GM18868 (cell line): ENCODE results near the gene FRRS1.
"Not testable (repeated sequence)": the region's sequence is repeated elsewhere in the genome, so short reads cannot be mapped to it uniquely, and the experiment has no call there.

Experiments used
- ATAC-seq: cut with Tn5 transposase; IDR thresholded peaks from one replicate; pipeline ENCODE4 v1.9.1; 2021; ENCODE audit warnings: mild to moderate bottlenecking, moderate library complexity; ENCODE audit not compliant: unreplicated experiment

FRRS1 gene

DNA sequence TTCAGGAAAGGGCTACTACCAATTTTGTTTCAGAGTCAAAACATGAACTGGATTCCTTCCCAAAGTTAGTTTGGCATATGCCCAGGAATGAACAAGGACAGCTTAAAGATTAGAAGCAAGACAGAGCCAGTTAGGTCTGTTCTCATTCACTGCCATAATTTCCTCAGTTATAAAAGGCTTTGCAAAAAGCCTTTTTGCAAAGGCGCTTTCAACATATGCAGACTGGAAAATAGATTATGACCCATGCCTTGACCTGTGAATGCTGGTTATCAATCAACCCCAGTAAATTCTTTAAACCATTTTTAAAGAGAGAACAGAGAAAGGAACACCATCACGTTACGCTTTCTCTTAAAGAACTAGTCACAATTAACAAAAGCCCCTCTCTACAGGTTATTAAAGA lies 1.7 kb upstream of the FRRS1 start:
- no peak for ATAC-seq

DNA sequence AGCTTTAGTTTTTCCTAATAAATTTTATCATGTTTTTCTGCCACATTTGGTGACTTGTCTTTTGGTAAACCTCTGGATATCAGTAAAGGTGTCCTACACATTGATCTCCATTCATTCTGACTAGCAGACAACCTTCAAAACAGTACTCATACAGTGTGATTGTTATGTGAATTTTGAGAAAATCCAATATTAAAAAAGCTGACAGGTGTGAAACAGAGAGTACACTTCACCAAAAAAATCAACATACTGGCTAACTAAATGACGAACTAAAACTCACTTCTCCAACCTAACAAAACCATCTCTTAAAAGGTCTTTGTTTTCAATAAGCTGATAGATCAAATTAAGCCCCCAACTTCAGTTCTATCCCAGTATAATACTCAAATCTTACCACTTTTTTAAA lies 1.5 kb downstream of the FRRS1 start:
- ATAC-seq = no peak

DNA sequence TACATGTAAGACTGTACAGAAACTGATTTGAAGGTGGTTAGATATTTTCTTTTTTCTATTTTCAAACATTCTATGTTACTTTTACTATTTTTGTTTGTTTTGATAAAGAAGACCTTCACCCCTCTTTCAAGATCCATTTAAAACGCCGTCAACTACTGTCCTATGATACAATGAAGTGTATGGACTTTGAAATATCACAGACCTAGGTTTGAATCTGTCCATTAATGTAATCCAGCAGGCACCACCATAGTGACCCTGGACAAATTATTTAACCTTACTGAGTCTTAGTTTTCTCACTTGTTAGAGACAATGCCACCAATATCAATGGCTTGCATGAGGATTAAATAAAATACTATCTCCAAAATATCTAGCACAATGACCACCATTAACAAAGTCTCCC lies 2.0 kb downstream of the FRRS1 start:
- no peak for ATAC-seq

DNA sequence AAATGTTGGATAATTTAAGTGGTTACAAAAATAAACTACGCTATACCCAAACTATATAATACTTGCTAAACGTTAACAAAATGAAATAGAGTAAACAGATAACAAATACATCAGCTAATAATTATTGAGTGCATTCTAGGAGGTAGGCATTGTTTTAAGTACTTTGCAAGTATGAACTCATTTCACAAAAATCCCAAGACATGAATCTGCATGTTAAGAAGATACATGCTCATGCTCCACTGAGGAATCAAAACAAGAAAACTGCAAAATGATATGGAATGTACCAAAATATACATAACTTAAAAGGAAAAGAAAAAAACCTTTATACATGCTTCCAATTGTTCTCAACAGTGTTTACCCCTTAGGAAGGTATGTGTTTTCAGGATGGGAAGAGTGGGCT lies 2.5 kb downstream of the FRRS1 start:
- ATAC-seq = no peak

DNA sequence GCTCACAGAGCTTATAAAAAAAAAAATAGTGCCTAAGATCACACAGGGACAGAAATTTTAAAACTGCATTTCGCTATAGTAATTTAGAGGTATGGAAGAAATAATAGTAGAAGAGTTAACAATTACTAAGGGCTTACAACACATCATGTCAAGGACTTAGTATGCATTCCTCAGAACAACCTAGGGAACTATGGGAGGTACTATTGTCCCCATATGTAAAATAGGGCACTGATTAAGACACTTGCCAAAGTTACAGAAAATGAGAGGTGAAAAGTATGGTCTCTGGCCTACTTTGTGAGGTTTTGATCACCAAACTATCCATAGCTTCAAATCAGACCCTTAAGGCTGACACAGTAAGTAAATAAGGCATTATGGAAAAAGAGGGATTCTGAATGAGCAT lies 4.7 kb downstream of the FRRS1 start:
- no peak for ATAC-seq

DNA sequence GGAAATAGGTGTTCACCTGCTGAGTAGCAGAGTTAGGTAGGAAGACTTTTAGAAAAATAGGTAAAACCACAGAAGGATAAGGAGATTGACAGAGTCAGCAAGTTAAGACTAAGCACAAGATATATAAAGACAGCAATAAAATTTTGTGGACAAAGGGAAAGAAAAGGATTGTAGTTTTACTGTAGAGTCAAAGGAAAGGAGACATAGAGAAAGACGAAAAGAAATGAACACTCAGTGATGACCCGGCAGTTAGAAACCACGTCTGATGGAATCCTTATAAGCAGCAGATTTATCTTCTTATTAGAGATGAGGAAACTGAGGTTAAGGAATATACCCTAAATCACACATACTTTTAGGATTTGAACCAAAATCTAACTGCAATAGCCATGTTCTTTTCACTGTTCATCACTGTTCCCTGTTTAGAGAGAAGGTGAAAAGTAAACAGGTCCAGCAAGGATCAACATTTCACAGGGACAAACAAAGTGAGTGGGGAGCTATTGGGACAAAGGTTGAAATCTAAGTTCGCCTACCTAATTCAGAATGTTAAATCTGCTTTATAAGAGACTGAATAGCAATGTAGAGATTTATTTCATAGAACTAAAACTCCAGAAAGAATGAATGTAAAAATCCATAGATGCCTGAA lies 6.8 kb downstream of the FRRS1 start:
- ATAC-seq = no peak

DNA sequence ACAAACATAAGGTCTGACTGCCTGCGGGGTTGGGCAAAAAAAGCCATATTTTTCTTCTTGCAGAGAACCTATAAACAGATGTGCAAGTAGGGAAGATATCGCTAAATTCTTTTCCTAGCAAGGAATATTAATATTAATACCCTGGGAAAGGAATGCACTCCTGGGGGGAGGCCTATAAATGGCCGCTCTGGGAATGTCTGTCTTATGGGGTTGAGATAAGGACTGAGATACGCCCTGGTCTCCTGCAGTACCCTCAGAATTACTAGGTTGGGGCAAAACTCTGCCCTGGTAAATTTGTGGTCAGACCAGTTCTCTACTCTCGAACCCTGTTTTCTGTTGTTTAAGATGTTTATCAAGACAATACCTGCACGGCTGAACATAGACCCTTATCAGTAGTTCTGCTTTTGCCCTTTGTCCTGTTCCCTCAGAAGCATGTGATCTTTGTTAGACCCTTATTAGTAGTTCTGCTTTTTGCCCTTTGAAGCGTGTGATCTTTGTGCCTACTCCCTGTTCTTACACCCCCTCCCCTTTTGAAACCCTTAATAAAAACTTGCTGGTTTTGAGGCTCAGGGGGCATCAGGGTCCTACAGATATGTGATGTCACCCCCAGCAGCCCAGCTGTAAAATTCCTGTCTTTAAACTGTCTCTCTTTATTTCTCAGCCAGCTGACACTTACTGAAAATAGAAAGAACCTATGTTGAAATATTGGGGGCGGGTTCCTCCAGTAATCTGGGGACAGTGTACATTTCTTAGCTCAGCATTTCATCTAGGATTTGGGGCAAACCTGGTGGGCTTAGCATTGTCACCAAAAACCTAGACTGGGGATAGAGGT lies 7.5 kb downstream of the FRRS1 start:
- ATAC-seq = not testable (repeated sequence)

DNA sequence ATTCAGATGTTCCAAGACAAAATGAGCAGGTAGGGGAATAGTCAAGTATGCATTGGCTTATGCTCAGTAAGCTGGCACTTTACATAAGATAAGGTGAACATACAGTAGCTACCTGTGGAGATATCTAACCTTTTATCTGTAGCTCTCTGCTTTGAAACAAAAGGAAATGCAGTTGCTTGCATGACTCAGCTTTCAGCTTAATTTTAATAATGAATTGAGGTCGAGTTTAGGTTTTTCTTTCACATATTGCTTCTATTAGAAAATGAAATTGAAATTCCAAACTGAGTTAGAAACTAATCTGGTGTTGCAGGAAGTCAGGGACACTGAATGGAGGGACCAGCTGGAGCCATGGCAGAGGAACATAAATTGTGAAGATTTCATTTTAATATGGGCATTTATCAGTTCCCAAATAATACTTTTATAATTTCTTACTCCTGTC lies 8.3 kb downstream of the FRRS1 start:
- peak; percentile 68 for ATAC-seq

DNA sequence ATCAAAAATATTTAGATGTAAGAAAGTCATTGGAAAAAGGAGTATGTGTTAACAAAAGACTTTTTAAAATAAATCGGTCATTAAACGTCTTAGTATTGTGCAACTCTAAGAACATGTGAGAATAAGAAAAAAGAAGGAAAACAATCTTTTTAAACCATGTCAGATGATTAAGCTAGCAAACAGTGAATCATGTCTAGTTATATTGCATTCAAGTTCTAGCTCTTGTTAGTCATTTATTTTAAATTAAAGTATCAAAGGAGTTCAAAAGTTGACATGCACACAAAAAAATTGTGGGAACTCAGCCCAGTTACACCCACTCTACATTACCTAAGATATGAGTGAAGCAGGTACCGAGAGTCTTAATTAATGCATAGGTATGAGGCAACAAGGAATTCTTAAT lies 9.8 kb downstream of the FRRS1 start:
- ATAC-seq = no peak

DNA sequence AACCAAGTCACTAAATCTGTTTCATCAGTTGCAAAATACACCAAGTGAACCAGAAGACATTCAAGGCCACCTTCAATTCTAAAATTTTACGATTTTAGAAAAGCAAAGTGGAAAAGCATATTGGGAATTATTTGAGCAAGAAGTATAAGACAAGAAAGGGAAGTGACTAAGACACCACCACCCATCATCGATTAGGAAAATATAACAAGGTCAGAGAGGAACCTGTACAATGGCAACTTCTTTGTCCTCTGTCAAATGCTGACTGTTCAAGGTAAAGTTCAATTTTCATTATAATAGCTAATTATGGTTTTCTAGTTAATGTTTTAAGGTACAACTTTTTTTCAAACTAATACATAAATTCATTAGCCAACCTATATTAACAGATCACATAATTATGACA lies 10.8 kb downstream of the FRRS1 start:
- no peak for ATAC-seq

DNA sequence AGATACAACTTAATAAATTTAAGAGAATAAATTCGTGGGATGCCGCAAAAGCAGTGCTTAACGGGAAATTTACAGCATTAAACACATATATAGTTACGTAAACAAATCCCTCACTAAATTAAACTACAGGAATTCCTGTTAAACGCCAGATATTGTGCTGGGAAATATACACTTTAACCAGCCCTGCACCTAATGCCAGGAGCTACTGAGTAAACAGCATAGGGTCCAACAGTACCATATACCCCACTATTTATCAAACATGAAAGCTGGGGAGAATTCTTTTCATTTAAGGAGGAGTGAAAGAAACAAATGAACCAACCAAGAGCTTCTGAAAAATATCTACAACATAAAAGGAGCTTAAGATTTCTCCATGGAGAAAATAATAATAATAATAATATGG lies 11.7 kb downstream of the FRRS1 start:
- ATAC-seq = no peak

DNA sequence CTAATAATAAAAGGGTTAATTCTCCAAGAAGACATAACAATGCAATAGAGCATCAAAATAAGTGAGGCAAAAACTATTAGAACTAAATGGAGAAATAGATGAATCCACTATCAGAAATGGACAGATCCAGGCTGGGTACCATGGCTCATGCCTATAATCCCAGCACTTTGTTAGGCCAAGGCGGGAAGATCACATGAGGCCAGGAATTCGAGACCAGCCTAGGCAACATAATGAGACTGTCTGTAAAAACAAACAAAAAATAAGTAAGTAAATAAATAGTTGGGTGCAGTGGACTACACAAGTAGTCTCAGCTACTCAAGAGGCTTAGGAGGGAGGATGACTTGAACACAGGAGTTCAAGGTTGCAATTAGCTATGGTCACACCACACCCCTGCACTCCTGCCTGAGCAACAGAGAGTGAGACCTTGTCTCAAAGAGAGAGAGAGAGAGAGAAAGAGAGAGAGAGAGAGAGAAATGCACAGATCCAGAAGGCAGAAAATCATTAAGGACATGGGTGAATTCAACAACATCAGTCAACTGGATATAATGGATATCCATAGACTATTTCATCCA lies 12.3 kb downstream of the FRRS1 start:
- no peak for ATAC-seq

DNA sequence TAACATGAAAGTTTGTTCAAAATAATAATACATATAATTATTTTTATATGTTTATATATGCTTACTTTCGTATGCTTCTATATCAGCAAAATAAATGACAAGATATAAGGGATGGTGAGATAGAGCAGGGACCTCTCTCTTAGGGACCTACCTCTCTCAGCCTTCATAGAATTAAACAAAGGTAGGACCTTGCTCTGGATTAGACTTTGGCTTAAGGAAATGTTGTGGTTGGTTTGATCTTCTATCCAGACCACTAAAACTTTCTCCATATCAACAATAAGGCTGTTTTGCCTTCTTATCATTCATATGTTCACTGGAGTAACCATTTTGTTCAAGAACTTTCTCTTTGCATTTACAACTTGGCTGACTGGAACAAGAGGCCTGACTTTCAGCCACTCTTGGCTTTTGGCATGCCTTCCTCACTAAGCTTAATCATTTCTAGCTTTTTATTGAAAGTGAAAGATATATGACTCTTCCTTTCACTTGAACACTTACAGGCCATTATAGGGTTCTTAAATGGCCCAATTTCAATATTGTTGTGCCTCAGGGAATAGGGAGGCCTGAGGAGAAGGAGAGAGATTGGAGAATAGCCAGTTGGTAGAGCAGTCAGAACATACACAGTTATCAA lies 14.4 kb downstream of the FRRS1 start:
- peak; percentile 73 for ATAC-seq

DNA sequence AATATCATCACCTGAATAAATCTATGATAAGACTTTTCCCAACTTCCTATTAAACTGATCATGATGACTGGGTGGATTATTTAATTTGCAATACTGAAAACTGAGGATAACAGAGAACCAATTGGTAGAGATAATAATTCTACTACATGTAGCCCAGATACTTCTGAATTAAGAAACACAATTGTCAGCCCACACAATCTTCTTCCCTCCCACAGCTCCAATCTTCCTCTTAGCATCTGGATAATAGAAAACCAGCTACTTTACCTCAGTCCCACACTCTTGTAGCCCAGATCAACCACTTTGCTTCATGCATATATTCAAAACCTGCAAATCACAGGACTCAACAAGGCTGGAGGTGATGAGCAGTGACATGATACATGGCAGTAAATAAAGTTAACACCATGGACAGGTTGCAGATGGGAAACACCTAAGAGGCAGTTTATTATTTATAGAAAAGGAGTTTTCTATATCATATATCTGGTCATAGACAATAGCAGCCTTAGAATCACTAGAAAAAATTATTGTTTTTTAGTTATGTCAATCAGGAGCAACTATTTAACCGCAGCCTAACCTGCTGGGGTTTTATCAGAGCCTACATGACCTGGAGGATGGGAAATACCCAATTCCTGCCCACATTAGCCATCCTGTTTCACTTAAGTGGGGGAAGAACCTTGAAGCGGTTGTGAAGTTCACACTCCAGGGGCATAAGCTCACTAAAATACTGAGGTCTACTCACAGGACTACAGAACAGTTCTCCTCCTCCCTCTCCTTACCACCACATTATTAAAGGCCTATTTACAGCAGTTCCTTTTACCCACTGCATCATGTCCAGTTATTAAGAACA lies 16.7 kb downstream of the FRRS1 start:
- peak; percentile 91 for ATAC-seq

DNA sequence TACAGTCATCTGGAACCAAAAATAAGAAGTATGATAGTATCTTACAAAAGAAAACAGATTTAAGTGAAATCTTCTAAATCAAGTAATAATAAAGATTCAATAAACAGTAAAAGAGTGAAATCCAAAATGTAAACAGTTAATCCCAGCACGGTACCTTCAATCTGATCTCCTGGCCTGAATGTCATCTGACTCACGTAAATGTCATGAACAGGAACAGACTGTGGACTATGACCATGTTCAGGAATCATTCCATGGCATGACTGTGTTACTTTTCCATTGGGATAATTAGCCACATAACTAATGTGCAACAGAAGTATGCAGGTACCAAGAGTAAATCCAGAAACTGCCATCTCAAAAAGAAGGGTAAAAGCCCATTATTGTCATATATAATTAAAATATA lies 18.0 kb downstream of the FRRS1 start:
- ATAC-seq = no peak

DNA sequence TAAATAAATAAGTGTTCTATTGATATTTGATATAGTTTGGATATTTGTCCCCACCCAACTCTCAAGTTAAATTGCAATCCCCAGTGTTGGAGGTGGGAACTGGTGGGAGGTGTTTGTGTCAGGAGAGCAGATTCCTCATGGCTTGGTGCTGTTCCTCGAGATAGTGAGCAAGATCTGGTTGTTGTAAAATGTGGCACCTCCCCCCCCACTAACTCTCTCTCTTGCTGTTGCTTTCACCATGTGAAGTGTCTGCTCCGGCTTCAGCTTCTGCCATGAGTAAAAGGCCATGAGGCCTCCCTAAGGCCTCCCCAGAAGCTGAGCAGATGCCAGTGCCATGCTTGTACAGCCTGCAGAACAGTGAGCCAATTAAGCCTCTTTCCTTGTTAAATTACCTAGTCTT lies 20.8 kb downstream of the FRRS1 start:
- no peak for ATAC-seq

DNA sequence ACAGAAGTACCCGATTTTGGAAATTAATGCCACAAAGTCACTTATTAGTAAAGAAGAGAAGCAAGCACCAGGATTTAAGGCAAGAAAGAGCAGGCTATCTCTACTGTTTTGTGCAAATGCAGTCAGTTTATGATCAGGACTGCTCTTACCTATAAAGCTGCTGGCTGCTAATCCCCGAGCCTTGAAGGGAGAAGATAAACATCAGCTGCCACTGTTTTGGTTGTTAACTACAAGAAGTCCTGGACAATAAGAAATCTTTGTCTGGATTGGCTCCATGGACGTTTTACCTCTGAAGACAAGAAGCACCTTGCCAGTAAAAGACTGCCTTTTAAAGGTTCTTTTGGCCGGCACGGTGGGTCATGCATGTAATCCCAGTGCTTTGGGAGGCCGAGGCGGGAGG lies 21.4 kb downstream of the FRRS1 start:
- ATAC-seq = no peak

DNA sequence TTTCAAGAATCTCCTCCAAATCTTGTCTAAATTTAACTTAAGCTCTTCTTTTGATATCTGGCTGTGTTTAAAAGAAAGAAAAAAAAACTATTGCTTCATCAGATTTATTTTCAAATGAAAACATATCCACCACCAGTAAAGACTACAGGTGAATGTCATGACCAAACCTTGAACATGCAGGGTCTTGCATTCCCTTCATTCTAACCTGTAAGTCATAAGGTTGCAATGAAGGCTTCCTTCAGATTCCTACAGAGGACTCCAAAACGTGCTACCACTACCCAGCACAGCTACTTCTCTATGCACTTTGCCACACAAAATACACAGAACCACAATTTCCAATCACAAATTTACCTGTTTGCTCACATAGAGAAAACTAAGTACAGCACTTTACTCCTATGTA lies 26.3 kb downstream of the FRRS1 start:
- ATAC-seq = no peak

DNA sequence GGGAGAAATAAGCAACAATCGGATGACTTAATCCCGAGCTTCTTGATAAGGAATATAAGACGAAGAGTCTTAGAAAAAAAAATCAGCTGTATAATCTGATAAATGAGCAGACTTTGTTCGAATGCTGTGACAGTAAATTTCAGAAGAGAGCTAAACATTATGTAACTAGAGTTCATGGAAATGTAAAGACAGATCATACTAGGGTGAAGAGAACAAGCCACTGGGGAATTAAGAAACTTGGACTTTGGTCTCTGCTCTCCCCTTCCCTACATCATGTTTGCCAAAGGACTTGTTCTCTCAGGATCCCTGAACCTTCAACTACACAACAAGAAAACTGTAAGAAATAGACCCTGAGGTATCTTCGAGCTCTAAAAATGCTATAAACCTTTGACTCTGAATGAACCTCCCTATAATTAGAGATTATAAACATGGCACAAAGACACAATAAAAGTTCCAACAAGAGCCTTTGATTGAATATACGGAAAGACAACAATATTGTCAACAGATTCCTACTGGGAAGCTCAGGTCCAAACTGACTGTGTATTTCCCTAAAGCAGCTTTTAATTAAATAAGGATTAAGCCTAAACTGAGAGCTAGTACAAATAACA lies 27.5 kb downstream of the FRRS1 start:
- no peak for ATAC-seq

DNA sequence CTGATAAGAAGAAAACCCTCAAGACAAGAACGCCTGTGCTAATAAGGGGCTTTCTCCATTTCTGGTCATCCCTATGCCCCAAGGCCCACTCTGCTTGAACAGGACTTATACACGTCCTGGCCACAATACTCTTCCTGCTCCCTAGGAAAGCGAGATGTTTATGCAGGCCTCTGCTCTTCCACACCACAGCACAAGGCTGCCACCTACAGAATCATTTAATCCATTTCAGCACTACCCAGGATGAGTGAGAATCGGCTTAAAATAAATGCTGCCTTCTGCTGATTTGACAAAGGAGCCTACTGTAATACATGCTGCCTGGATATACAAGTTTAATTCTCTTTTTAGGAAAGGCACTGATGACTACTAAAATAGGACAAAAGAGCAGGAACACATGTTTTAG lies 29.4 kb downstream of the FRRS1 start:
- no peak for ATAC-seq
